ENCODE data around the gene SIAH3. TPM values are rescaled to one million over a fixed set of nuclear protein-coding genes. Genes with fewer than 3 reads are reported as not detected.
A peak's percentile ranks its signal among the peaks of the same experiment; 100 is the strongest.

The SIAH3 gene
- total RNA-seq, 2 experiments from 2014 or later: not detected

GRCh38 chr13:45799451-45799850, 52.1 kb downstream of the SIAH3 start:
- Mint-ChIP-seq H3K4me1 (no peaks in the 10 kb centered on the region), H3K27ac (no peak overlapping the region), H3K27me3 (no peaks in the 10 kb centered on the region), H3K4me3 (no peak overlapping the region), H3K9me3 (ENCODE audit: low read depth) (no peaks in the 10 kb centered on the region), H3K36me3 (no peaks in the 10 kb centered on the region)
- no peak for DNase-seq
- CTCF ChIA-PET: no interaction called here
- ATAC-seq: no peak

GRCh38 chr13:45798851-45799250, 52.7 kb downstream of the SIAH3 start:
- DNase-seq (no peak), ATAC-seq (no peak)
- H3K36me3 Mint-ChIP-seq: no peaks in the 10 kb centered on the region
- no peaks in the 10 kb centered on the region for H3K9me3 Mint-ChIP-seq (ENCODE audit: low read depth)
- H3K27me3 Mint-ChIP-seq: no peaks in the 10 kb centered on the region
- CTCF ChIA-PET: no interaction called here
- no peak overlapping the region for H3K4me3 Mint-ChIP-seq
- H3K27ac Mint-ChIP-seq: no peak overlapping the region
- H3K4me1 Mint-ChIP-seq: no peaks in the 10 kb centered on the region

GRCh38 chr13:45796426-45797235, 54.9 kb downstream of the SIAH3 start:
- H3K27me3 Mint-ChIP-seq: no peaks in the 10 kb centered on the region
- H3K9me3 Mint-ChIP-seq (ENCODE audit: low read depth): no peaks in the 10 kb centered on the region
- DNase-seq (no peak), ATAC-seq (no peak)
- no peak overlapping the region for H3K27ac Mint-ChIP-seq
- no peak overlapping the region for H3K4me3 Mint-ChIP-seq
- CTCF ChIA-PET: no interaction called here
- H3K36me3 Mint-ChIP-seq: no peaks in the 10 kb centered on the region
- no peaks in the 10 kb centered on the region for H3K4me1 Mint-ChIP-seq

- no peaks in the 10 kb centered on the region for H3K4me1 Mint-ChIP-seq
- H3K27me3 Mint-ChIP-seq: peaks cover 3% of the 10 kb centered on the region
- no peak overlapping the region for H3K27ac Mint-ChIP-seq
- H3K4me3 Mint-ChIP-seq: no peak overlapping the region
- DNase-seq: no peak
- no peaks in the 10 kb centered on the region for H3K9me3 Mint-ChIP-seq (ENCODE audit: low read depth)
- no peaks in the 10 kb centered on the region for H3K36me3 Mint-ChIP-seq
- no peak for ATAC-seq
- CTCF ChIA-PET: interaction anchor here (1.4 kb wide), 1 partner anchor 15 kb away, joined by 5 read pairs; no protein-coding TSS in a partner anchor
Observed at GRCh38 chr13:45792827-45793303, 58.7 kb downstream of the SIAH3 start.

- H3K36me3 Mint-ChIP-seq: no peaks in the 10 kb centered on the region
- ATAC-seq (no peak), DNase-seq (no peak)
- H3K4me1 Mint-ChIP-seq: no peaks in the 10 kb centered on the region
- CTCF ChIA-PET: no interaction called here
- peaks cover 3% of the 10 kb centered on the region for H3K27me3 Mint-ChIP-seq
- no peak overlapping the region for H3K27ac Mint-ChIP-seq
- H3K4me3 Mint-ChIP-seq: no peak overlapping the region
- H3K9me3 Mint-ChIP-seq (ENCODE audit: low read depth): no peaks in the 10 kb centered on the region
Observed at GRCh38 chr13:45788011-45788410, 63.5 kb downstream of the SIAH3 start.

- DNase-seq (no peak), ATAC-seq (no peak)
- Mint-ChIP-seq H3K9me3 (ENCODE audit: low read depth) (no peaks in the 10 kb centered on the region), H3K4me1 (no peaks in the 10 kb centered on the region), H3K36me3 (no peaks in the 10 kb centered on the region), H3K4me3 (no peak overlapping the region), H3K27ac (no peak overlapping the region), H3K27me3 (peaks cover 3% of the 10 kb centered on the region)
- CTCF ChIA-PET: no interaction called here
Observed at GRCh38 chr13:45787346-45787745, 64.2 kb downstream of the SIAH3 start.

- no peaks in the 10 kb centered on the region for H3K9me3 Mint-ChIP-seq (ENCODE audit: low read depth)
- DNase-seq (no peak), ATAC-seq (no peak)
- H3K4me3 Mint-ChIP-seq: no peak overlapping the region
- no peaks in the 10 kb centered on the region for H3K36me3 Mint-ChIP-seq
- no peak overlapping the region for H3K27ac Mint-ChIP-seq
- peaks cover 3% of the 10 kb centered on the region for H3K27me3 Mint-ChIP-seq
- no peaks in the 10 kb centered on the region for H3K4me1 Mint-ChIP-seq
- CTCF ChIA-PET: no interaction called here
Observed at GRCh38 chr13:45786293-45786920, 65.1 kb downstream of the SIAH3 start.

- Mint-ChIP-seq H3K4me3 (no peak overlapping the region), H3K36me3 (no peaks in the 10 kb centered on the region), H3K27ac (no peak overlapping the region), H3K4me1 (no peaks in the 10 kb centered on the region), H3K9me3 (ENCODE audit: low read depth) (no peaks in the 10 kb centered on the region), H3K27me3 (peaks cover 3% of the 10 kb centered on the region)
- CTCF ChIA-PET: no interaction called here
- ATAC-seq: no peak
- DNase-seq: peak; percentile 16
Observed at GRCh38 chr13:45784755-45785675, 66.5 kb downstream of the SIAH3 start.

- Mint-ChIP-seq H3K36me3 (no peaks in the 10 kb centered on the region), H3K9me3 (ENCODE audit: low read depth) (no peaks in the 10 kb centered on the region), H3K4me1 (no peaks in the 10 kb centered on the region), H3K27me3 (peaks cover 3% of the 10 kb centered on the region), H3K4me3 (no peak overlapping the region), H3K27ac (no peak overlapping the region)
- DNase-seq (no peak), ATAC-seq (no peak)
- CTCF ChIA-PET: no interaction called here
Observed at GRCh38 chr13:45783346-45784043, 68.1 kb downstream of the SIAH3 start.

GRCh38 chr13:45782327-45783045, 69.1 kb downstream of the SIAH3 start:
- Mint-ChIP-seq H3K27me3 (no peaks in the 10 kb centered on the region), H3K4me3 (no peak overlapping the region), H3K4me1 (no peaks in the 10 kb centered on the region), H3K27ac (no peak overlapping the region), H3K36me3 (no peaks in the 10 kb centered on the region), H3K9me3 (ENCODE audit: low read depth) (no peaks in the 10 kb centered on the region)
- no peak for ATAC-seq
- no peak for DNase-seq
- CTCF ChIA-PET: no interaction called here

GRCh38 chr13:45781553-45782326, 69.8 kb downstream of the SIAH3 start:
- Mint-ChIP-seq H3K27ac (no peak overlapping the region), H3K9me3 (ENCODE audit: low read depth) (no peaks in the 10 kb centered on the region), H3K4me1 (no peaks in the 10 kb centered on the region), H3K27me3 (no peaks in the 10 kb centered on the region), H3K4me3 (no peak overlapping the region), H3K36me3 (no peaks in the 10 kb centered on the region)
- CTCF ChIA-PET: no interaction called here
- DNase-seq: no peak
- no peak for ATAC-seq

- no peak overlapping the region for H3K4me3 Mint-ChIP-seq
- DNase-seq (no peak), ATAC-seq (no peak)
- H3K27ac Mint-ChIP-seq: no peak overlapping the region
- no peaks in the 10 kb centered on the region for H3K36me3 Mint-ChIP-seq
- peaks cover 7% of the 10 kb centered on the region for H3K27me3 Mint-ChIP-seq
- H3K4me1 Mint-ChIP-seq: no peaks in the 10 kb centered on the region
- CTCF ChIA-PET: no interaction called here
- H3K9me3 Mint-ChIP-seq (ENCODE audit: low read depth): no peaks in the 10 kb centered on the region
Observed at GRCh38 chr13:45779901-45780300, 71.7 kb downstream of the SIAH3 start.
